SU-DHL-6 (cell line): ENCODE measurements around the gene SPOCK1.

Source experiments
- CTCF ChIP-seq: fragments of 200-600 bp; sonication (generic); IDR thresholded peaks from one replicate; pipeline ENCODE4 v1.5.1; 2017; ENCODE audit warnings: antibody characterized with exemption, mild to moderate bottlenecking, low read length, moderate library complexity; ENCODE audit not compliant: insufficient read depth, poor library complexity, severe bottlenecking
- EZH2phosphoT487 ChIP-seq: fragments of 200-600 bp; sonication (generic), shearing (Covaris generic); conservative IDR thresholded peaks from 2 replicates; pipeline ENCODE4 v1.6.1; 2018; ENCODE audit warnings: mild to moderate bottlenecking, antibody characterized with exemption, low read length, moderate library complexity, mixed read lengths

- TF ChIP-seq CTCF (no peak), EZH2phosphoT487 (no peak)
Observed at GRCh38 chr5:137486707-137487106, 12.4 kb downstream of the SPOCK1 start.
